Measurements from ENCODE around the gene CNBD2. TPM values are rescaled to one million over a fixed set of nuclear protein-coding genes. Genes with fewer than 3 reads are reported as not detected.

CNBD2 gene
- total and polyA plus RNA-seq, 10 of the 15 experiments (the other 5 are each of a cell fraction or from before 2014, with no cell fraction given), result 0.86 to 7.4 (median 4.6) TPM

DNA sequence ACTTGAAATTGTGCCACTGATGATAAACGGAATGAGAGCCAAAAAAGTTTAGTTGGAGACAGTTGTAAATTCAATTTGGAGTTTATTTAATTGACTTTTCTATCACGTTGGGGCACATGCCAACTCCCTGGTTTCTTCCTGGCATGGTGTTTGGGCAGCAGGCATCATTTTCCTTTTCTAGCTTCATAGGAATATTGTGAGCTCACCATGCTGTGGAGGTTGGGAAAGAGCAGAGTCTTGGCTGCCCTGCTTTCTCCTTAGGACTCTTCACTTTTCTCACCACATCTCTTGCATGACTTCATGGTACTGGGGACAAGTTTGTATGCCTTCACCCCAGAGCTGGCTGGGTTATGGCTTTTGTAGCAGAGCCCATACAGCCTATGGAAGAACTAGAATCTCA lies 20.5 kb upstream of the CNBD2 start (continued):
- TF ChIP-seq BCLAF1 (IDR thresholded peaks at IDR 0.05) (no peak), SMARCA5 (IDR thresholded peaks at IDR 0.05) (no peak), JUND (IDR thresholded peaks at IDR 0.05; ENCODE audit: low read depth, low read length) (no peak), LARP7 (IDR thresholded peaks at IDR 0.05) (no peak), SMC3 (IDR thresholded peaks at IDR 0.05; ENCODE audit: borderline replicate concordance, low read length) (no peak), ATF7 (IDR thresholded peaks at IDR 0.05; ENCODE audit: low read depth) (no peak), IRF5 (IDR thresholded peaks at IDR 0.05; ENCODE audit: borderline replicate concordance) (no peak), RBBP5 (conservative IDR thresholded peaks at IDR 0.05) (no peak), IRF4 (IDR thresholded peaks at IDR 0.05; ENCODE audit: low read depth, low read length) (no peak), IKZF1 (conservative IDR thresholded peaks at IDR 0.05) (no peak), CHD4 (IDR thresholded peaks at IDR 0.05) (no peak)

GRCh38 chr20:35950093-35950492 lies 18.3 kb upstream of the CNBD2 start:
- SMC1A ChIA-PET (ENCODE audit: uncharacterized antibody, unreplicated experiment), result no interaction called here
- H4K20me1 ChIP-seq (ENCODE audit: control insufficient read depth, insufficient read depth), result no peaks in the 10 kb centered on the region
- no peak overlapping the region for H3K27ac ChIP-seq (ENCODE audit: control insufficient read depth, insufficient read depth)
- H3K4me3 ChIP-seq, result no peak overlapping the region
- no peak overlapping the region for H2AFZ ChIP-seq (ENCODE audit: control insufficient read depth, low read depth, low read length)
- no peak for DNase-seq (ENCODE audit: low read depth, low spot score)
- POLR2A ChIA-PET, result interaction anchor here (0.6 kb wide), 2 partner anchors 68 to 167 kb away, joined by 4 to 6 read pairs; no protein-coding TSS in a partner anchor
- BruUV-seq (replicated peaks), result no TSS peak
- RAD21 ChIA-PET (ENCODE audit: unreplicated experiment), result interaction anchor here (1.4 kb wide), 1 partner anchor 331 kb away, joined by 3 read pairs; no protein-coding TSS in a partner anchor
- in situ Hi-C loops (cut with MboI) (no loop called here), intact Hi-C loops (cut with micrococcal nuclease; ENCODE audit: unreplicated experiment) (no loop called here)
- no peak overlapping the region for H3K4me2 ChIP-seq (ENCODE audit: control insufficient read depth, insufficient read depth)
- H3K79me2 ChIP-seq (ENCODE audit: control insufficient read depth, insufficient read depth, low read length), result peaks cover 23% of the 10 kb centered on the region
- CTCF ChIA-PET, result no interaction called here
- no peaks in the 10 kb centered on the region for H3K27me3 ChIP-seq (replicated peaks in 1 of 2; ENCODE audit: control insufficient read depth in 2 of 2, insufficient read depth in 2 of 2, low read length in 1 of 2)
- no peak for FAIRE-seq
- no peak for ATAC-seq
- H3K9me3 ChIP-seq (replicated peaks; ENCODE audit: control insufficient read depth, insufficient read depth, low read length), result no peaks in the 10 kb centered on the region
- no peaks in the 10 kb centered on the region; the same call in 1 of the 2 replicates for H3K4me1 ChIP-seq (ENCODE audit: control insufficient read depth, insufficient read depth, low read length)
- 98% methylated on average over 7 of the region's 7 CpGs for WGBS (ENCODE audit: insufficient coverage, insufficient replicate concordance, low lambda C conversion rate, missing lambda C conversion rate)
- H3K36me3 ChIP-seq (ENCODE audit: control insufficient read depth in 2 of 2, insufficient read depth in 2 of 2, low read length in 1 of 2), result peaks cover 0 to 3% of the 10 kb centered on the region in 2 experiments; a peak in 2 of 4 replicates
- H3K9ac ChIP-seq (ENCODE audit: control insufficient read depth, insufficient read depth, low read length), result no peak overlapping the region
- TF ChIP-seq CREM (IDR thresholded peaks at IDR 0.05; ENCODE audit: low read depth) (no peak), IRF3 (IDR thresholded peaks at IDR 0.05) (no peak), RELB (IDR thresholded peaks at IDR 0.05; ENCODE audit: low read depth) (no peak), RAD51 (IDR thresholded peaks at IDR 0.05) (no peak)

Data from GM12878 (cell line).